KMS-11 (cell line): ENCODE results near the gene LANCL2.

ENCODE experiments used
- H2AFZ ChIP-seq: fragments of 200-600 bp; sonication (generic); 2 replicates; pipeline ENCODE4 v1.6.1; 2016; ENCODE audit warnings: antibody characterized with exemption, mixed run types, low read depth
- H3K27ac ChIP-seq: fragments of 200-600 bp; sonication (generic); 2 replicates; pipeline ENCODE4 v1.6.1; 2016; ENCODE audit warnings: mild to moderate bottlenecking, mixed run types
- H3K27me3 ChIP-seq: fragments of 200-600 bp; sonication (generic); 2 replicates; pipeline ENCODE4 v1.6.1; 2017; ENCODE audit warnings: mild to moderate bottlenecking, low read depth, mixed run types, moderate library complexity; ENCODE audit not compliant: insufficient read depth
- H3K36me3 ChIP-seq: fragments of 200-600 bp; sonication (generic); 2 replicates; pipeline ENCODE4 v1.6.1; 2017; ENCODE audit warnings: mild to moderate bottlenecking, mixed run types; ENCODE audit not compliant: insufficient read depth
- H3K4me1 ChIP-seq: fragments of 200-600 bp; sonication (generic); 2 replicates; pipeline ENCODE4 v1.6.1; 2016; ENCODE audit warnings: mild to moderate bottlenecking, low read depth, mixed run types; ENCODE audit not compliant: poor library complexity, severe bottlenecking
- H3K4me2 ChIP-seq: fragments of 200-600 bp; sonication (generic); 2 replicates; pipeline ENCODE4 v1.7.0; 2016; ENCODE audit warnings: mild to moderate bottlenecking, mixed run types
- H3K4me3 ChIP-seq: fragments of 200-600 bp; sonication (generic); IDR thresholded peaks from 2 replicates; pipeline ENCODE4 v1.6.1; 2017; ENCODE audit warnings: low read depth, low read length, mixed read lengths; ENCODE audit not compliant: insufficient read depth
- H3K79me2 ChIP-seq: fragments of 200-600 bp; sonication (generic); 2 replicates; pipeline ENCODE4 v1.6.1; 2016; ENCODE audit warnings: low read depth, mixed run types; ENCODE audit not compliant: insufficient read depth
- H3K9ac ChIP-seq: fragments of 200-600 bp; sonication (generic); 2 replicates; pipeline ENCODE4 v1.6.1; 2016; ENCODE audit warnings: mild to moderate bottlenecking, mixed run types
- H4K20me1 ChIP-seq: fragments of 200-600 bp; sonication (generic); 2 replicates; pipeline ENCODE4 v1.6.1; 2016; ENCODE audit warnings: mild to moderate bottlenecking, mixed run types; ENCODE audit not compliant: insufficient read depth
- CTCF ChIP-seq: fragments of 200-600 bp; sonication (generic); conservative IDR thresholded peaks from 2 replicates; pipeline ENCODE4 v1.6.1; 2017; ENCODE audit warnings: low read depth, mild to moderate bottlenecking, antibody characterized with exemption, low read length, moderate library complexity, mixed read lengths

Gene LANCL2

GRCh38 chr7:55342216-55342871, 22.8 kb upstream of the LANCL2 start:
- no peak overlapping the region for H3K27ac ChIP-seq
- H3K9ac ChIP-seq, result no peak overlapping the region
- no peaks in the 10 kb centered on the region for H3K79me2 ChIP-seq
- H3K4me1 ChIP-seq, result no peaks in the 10 kb centered on the region
- H3K4me3 ChIP-seq, result no peak overlapping the region
- TF ChIP-seq CTCF, result no peak
- no peaks in the 10 kb centered on the region for H4K20me1 ChIP-seq
- H3K27me3 ChIP-seq, result no peaks in the 10 kb centered on the region
- H2AFZ ChIP-seq, result no peak overlapping the region
- H3K36me3 ChIP-seq, result no peaks in the 10 kb centered on the region
- H3K4me2 ChIP-seq, result no peak overlapping the region

GRCh38 chr7:55343002-55343781, 21.9 kb upstream of the LANCL2 start:
- TF ChIP-seq CTCF, result no peak
- Histone ChIP-seq H3K4me3 (no peak overlapping the region), H3K4me1 (no peaks in the 10 kb centered on the region)

GRCh38 chr7:55343860-55344606, 21.1 kb upstream of the LANCL2 start:
- TF ChIP-seq CTCF, result no peak
- no peaks in the 10 kb centered on the region for H3K79me2 ChIP-seq
- no peaks in the 10 kb centered on the region for H3K27me3 ChIP-seq
- no peak overlapping the region for H3K4me2 ChIP-seq
- no peak overlapping the region for H3K4me3 ChIP-seq
- no peak overlapping the region for H3K9ac ChIP-seq
- no peaks in the 10 kb centered on the region for H3K36me3 ChIP-seq
- no peaks in the 10 kb centered on the region for H4K20me1 ChIP-seq
- H3K27ac ChIP-seq, result no peak overlapping the region
- no peak overlapping the region for H2AFZ ChIP-seq
- no peaks in the 10 kb centered on the region for H3K4me1 ChIP-seq

More at GRCh38 chr7:55343002-55343781, 21.9 kb upstream of the LANCL2 start:
- Histone ChIP-seq H3K9ac (no peak overlapping the region), H3K4me2 (no peak overlapping the region), H3K27ac (no peak overlapping the region), H3K36me3 (no peaks in the 10 kb centered on the region), H3K27me3 (no peaks in the 10 kb centered on the region), H3K79me2 (no peaks in the 10 kb centered on the region), H2AFZ (no peak overlapping the region), H4K20me1 (no peaks in the 10 kb centered on the region)

GRCh38 chr7:55344840-55345239, 20.3 kb upstream of the LANCL2 start:
- H3K79me2 ChIP-seq, result no peaks in the 10 kb centered on the region
- no peaks in the 10 kb centered on the region for H3K27me3 ChIP-seq
- H3K36me3 ChIP-seq, result no peaks in the 10 kb centered on the region
- no peaks in the 10 kb centered on the region for H4K20me1 ChIP-seq
- no peak overlapping the region for H3K4me3 ChIP-seq
- TF ChIP-seq CTCF, result no peak
- no peaks in the 10 kb centered on the region for H3K4me1 ChIP-seq
- no peak overlapping the region for H2AFZ ChIP-seq
- no peak overlapping the region for H3K4me2 ChIP-seq
- H3K27ac ChIP-seq, result no peak overlapping the region
- H3K9ac ChIP-seq, result no peak overlapping the region
